Measurements from ENCODE around the gene P2RX7. TPM values are rescaled to one million over a fixed set of nuclear protein-coding genes. Genes with fewer than 3 reads are reported as not detected.
"Not testable (repeated sequence)": the region's sequence is repeated elsewhere in the genome, so short reads cannot be mapped to it uniquely, and the experiment has no call there.

P2RX7 gene
- total and polyA plus RNA-seq, 2 donors (not counting 1 experiment from before 2014, with no cell fraction given), result 1.9 to 17.2 TPM

GRCh38 chr12:121159467-121160307, 27.0 kb downstream of the P2RX7 start:
- Histone ChIP-seq H3K4me3 (replicated peaks in 1 of 4; ENCODE audit: control extremely low read depth in 1 of 4, insufficient read depth in 1 of 4, low read depth in 3 of 4, low read length in 4 of 4) (no peak overlapping the region), H3K4me2 (ENCODE audit: extremely low read depth, insufficient read depth, low read length) (no peak overlapping the region), H3K9me3 (ENCODE audit: control insufficient read depth, insufficient read depth, low read depth, low read length) (no peaks in the 10 kb centered on the region), H3K9ac (ENCODE audit: insufficient read depth, low read length) (no peak overlapping the region), H3K27me3 (ENCODE audit: control insufficient read depth, insufficient read depth, low read length) (peaks cover 2% of the 10 kb centered on the region), H3K4me1 (ENCODE audit: control insufficient read depth, extremely low read depth, insufficient read depth, low read length) (no peaks in the 10 kb centered on the region), H3K27ac (ENCODE audit: insufficient read depth, low read length) (no peak overlapping the region), H2AFZ (ENCODE audit: low read length) (no peak overlapping the region), H4K20me1 (ENCODE audit: control insufficient read depth, extremely low read depth, insufficient read depth, low read length) (no peaks in the 10 kb centered on the region), H3K36me3 (ENCODE audit: control insufficient read depth, insufficient read depth, low read length) (no peaks in the 10 kb centered on the region), H3K79me2 (ENCODE audit: control insufficient read depth, insufficient read depth, low read length) (no peaks in the 10 kb centered on the region)
- no peak for DNase-seq (ENCODE audit: low read depth in 2 of 2)
- no peak for TF ChIP-seq CTCF (conservative IDR thresholded peaks at IDR 0.05 in 1 of 2, IDR thresholded peaks at IDR 0.05 in 1 of 2; ENCODE audit: low read depth in 1 of 2, low read length in 2 of 2)

GRCh38 chr12:121162384-121162783, 29.7 kb downstream of the P2RX7 start:
- DNase-seq (ENCODE audit: low read depth in 2 of 2), result no peak
- Histone ChIP-seq H3K4me2 (ENCODE audit: extremely low read depth, insufficient read depth, low read length) (no peak overlapping the region), H3K4me3 (replicated peaks in 1 of 4; ENCODE audit: control extremely low read depth in 1 of 4, insufficient read depth in 1 of 4, low read depth in 3 of 4, low read length in 4 of 4) (no peak overlapping the region), H4K20me1 (ENCODE audit: control insufficient read depth, extremely low read depth, insufficient read depth, low read length) (no peaks in the 10 kb centered on the region), H2AFZ (ENCODE audit: low read length) (no peak overlapping the region), H3K79me2 (ENCODE audit: control insufficient read depth, insufficient read depth, low read length) (no peaks in the 10 kb centered on the region), H3K27ac (ENCODE audit: insufficient read depth, low read length) (no peak overlapping the region), H3K9me3 (ENCODE audit: control insufficient read depth, insufficient read depth, low read depth, low read length) (no peaks in the 10 kb centered on the region), H3K36me3 (ENCODE audit: control insufficient read depth, insufficient read depth, low read length) (no peaks in the 10 kb centered on the region), H3K27me3 (ENCODE audit: control insufficient read depth, insufficient read depth, low read length) (peaks cover 2% of the 10 kb centered on the region), H3K4me1 (ENCODE audit: control insufficient read depth, extremely low read depth, insufficient read depth, low read length) (no peaks in the 10 kb centered on the region), H3K9ac (ENCODE audit: insufficient read depth, low read length) (no peak overlapping the region)
- TF ChIP-seq CTCF (conservative IDR thresholded peaks at IDR 0.05 in 1 of 2, IDR thresholded peaks at IDR 0.05 in 1 of 2; ENCODE audit: low read depth in 1 of 2, low read length in 2 of 2) (no peak), EZH2 (IDR thresholded peaks at IDR 0.05; ENCODE audit: low read length, missing control alignments) (no peak)

GRCh38 chr12:121162985-121163384, 30.3 kb downstream of the P2RX7 start:
- Histone ChIP-seq H3K4me2 (ENCODE audit: extremely low read depth, insufficient read depth, low read length) (no peak overlapping the region), H3K36me3 (ENCODE audit: control insufficient read depth, insufficient read depth, low read length) (no peaks in the 10 kb centered on the region), H3K79me2 (ENCODE audit: control insufficient read depth, insufficient read depth, low read length) (no peaks in the 10 kb centered on the region), H3K27me3 (ENCODE audit: control insufficient read depth, insufficient read depth, low read length) (peaks cover 2% of the 10 kb centered on the region), H4K20me1 (ENCODE audit: control insufficient read depth, extremely low read depth, insufficient read depth, low read length) (no peaks in the 10 kb centered on the region), H3K27ac (ENCODE audit: insufficient read depth, low read length) (no peak overlapping the region), H3K4me3 (replicated peaks in 1 of 4; ENCODE audit: control extremely low read depth in 1 of 4, insufficient read depth in 1 of 4, low read depth in 3 of 4, low read length in 4 of 4) (no peak overlapping the region), H3K9ac (ENCODE audit: insufficient read depth, low read length) (no peak overlapping the region), H2AFZ (ENCODE audit: low read length) (no peak overlapping the region), H3K9me3 (ENCODE audit: control insufficient read depth, insufficient read depth, low read depth, low read length) (no peaks in the 10 kb centered on the region), H3K4me1 (ENCODE audit: control insufficient read depth, extremely low read depth, insufficient read depth, low read length) (no peaks in the 10 kb centered on the region)
- DNase-seq (ENCODE audit: low read depth in 2 of 2), result no peak
- TF ChIP-seq EZH2 (IDR thresholded peaks at IDR 0.05; ENCODE audit: low read length, missing control alignments), result no peak
- no peak for TF ChIP-seq CTCF (conservative IDR thresholded peaks at IDR 0.05 in 1 of 2, IDR thresholded peaks at IDR 0.05 in 1 of 2; ENCODE audit: low read depth in 1 of 2, low read length in 2 of 2)

GRCh38 chr12:121164839-121165238, 32.2 kb downstream of the P2RX7 start:
- not testable (repeated sequence) for DNase-seq (ENCODE audit: low read depth in 2 of 2); H3K4me1 ChIP-seq (ENCODE audit: control insufficient read depth, extremely low read depth, insufficient read depth, low read length); H3K27me3 ChIP-seq (ENCODE audit: control insufficient read depth, insufficient read depth, low read length); H3K9ac ChIP-seq (ENCODE audit: insufficient read depth, low read length); H3K79me2 ChIP-seq (ENCODE audit: control insufficient read depth, insufficient read depth, low read length); H2AFZ ChIP-seq (ENCODE audit: low read length); H3K27ac ChIP-seq (ENCODE audit: insufficient read depth, low read length); H4K20me1 ChIP-seq (ENCODE audit: control insufficient read depth, extremely low read depth, insufficient read depth, low read length); H3K4me3 ChIP-seq (replicated peaks in 1 of 4; ENCODE audit: control extremely low read depth in 1 of 4, insufficient read depth in 1 of 4, low read depth in 3 of 4, low read length in 4 of 4); H3K4me2 ChIP-seq (ENCODE audit: extremely low read depth, insufficient read depth, low read length); H3K36me3 ChIP-seq (ENCODE audit: control insufficient read depth, insufficient read depth, low read length); H3K9me3 ChIP-seq (ENCODE audit: control insufficient read depth, insufficient read depth, low read depth, low read length)
